NB4 (cell line): ENCODE measurements around the gene ILF3.

Experiments used
- DNase-seq: peaks from one replicate; pipeline ENCODE4 v3.0.0; 2010; ENCODE audit warnings: low read depth
- H3K4me3 ChIP-seq: one replicate; pipeline ENCODE4 v1.5.1; 2011; ENCODE audit warnings: mild to moderate bottlenecking, low read depth, low read length, moderate library complexity
- CTCF ChIP-seq: IDR thresholded peaks from one replicate; pipeline ENCODE4 v1.5.1; 2012; ENCODE audit warnings: low read depth, low read length
- MYC ChIP-seq: IDR thresholded peaks from 2 replicates; pipeline ENCODE4 v1.6.1; 2011; ENCODE audit warnings: low read depth, low read length
- POLR2A ChIP-seq: IDR thresholded peaks from 2 replicates; pipeline ENCODE4 v1.6.1; 2011; ENCODE audit warnings: mild to moderate bottlenecking; ENCODE audit not compliant: insufficient read length; ENCODE audit errors: extremely low read depth
- TF ChIP-seq, protein P1 (sequence below): IDR thresholded peaks from 2 replicates; pipeline ENCODE4 v1.6.1; 2011; ENCODE audit warnings: low read depth, low read length

Gene ILF3

GRCh38 chr19:10680545-10681135 is 26.5 kb downstream of the ILF3 start:
- TF ChIP-seq CTCF (no peak), POLR2A (no peak), MYC (no peak)
- TF ChIP-seq, protein P1, sequence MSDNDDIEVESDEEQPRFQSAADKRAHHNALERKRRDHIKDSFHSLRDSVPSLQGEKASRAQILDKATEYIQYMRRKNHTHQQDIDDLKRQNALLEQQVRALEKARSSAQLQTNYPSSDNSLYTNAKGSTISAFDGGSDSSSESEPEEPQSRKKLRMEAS = no peak
- DNase-seq = no peak
- no peak overlapping the region for H3K4me3 ChIP-seq

DNA sequence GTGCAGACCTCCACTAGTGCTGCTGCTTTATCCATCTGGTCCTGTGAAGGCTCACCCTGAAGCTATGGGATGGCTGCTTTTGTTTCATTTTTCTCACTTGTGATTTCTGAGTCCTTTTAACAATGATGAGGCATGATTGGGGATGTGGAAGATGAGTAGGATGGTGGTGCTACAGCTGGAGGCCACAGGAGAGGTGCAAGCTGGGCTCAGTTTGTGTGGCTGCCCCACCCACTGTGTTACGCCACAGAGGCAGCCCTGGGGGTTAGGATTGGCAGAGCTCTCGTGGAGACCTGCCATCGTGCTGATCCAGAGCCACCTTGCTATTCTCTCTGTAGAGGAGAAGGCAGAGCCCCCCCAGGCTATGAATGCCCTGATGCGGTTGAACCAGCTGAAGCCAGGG is 27.5 kb downstream of the ILF3 start:
- peak; percentile 49 for DNase-seq
- TF ChIP-seq POLR2A = peak; percentile 1
- TF ChIP-seq CTCF = no peak
- no peak overlapping the region for H3K4me3 ChIP-seq

- no peak for DNase-seq
- no peak for TF ChIP-seq CTCF
- no peak for TF ChIP-seq MYC
- TF ChIP-seq, protein P1 = no peak; the same call in 1 of the 2 replicates
Measured at GRCh38 chr19:10682397-10683063, 28.4 kb downstream of the ILF3 start.

DNA sequence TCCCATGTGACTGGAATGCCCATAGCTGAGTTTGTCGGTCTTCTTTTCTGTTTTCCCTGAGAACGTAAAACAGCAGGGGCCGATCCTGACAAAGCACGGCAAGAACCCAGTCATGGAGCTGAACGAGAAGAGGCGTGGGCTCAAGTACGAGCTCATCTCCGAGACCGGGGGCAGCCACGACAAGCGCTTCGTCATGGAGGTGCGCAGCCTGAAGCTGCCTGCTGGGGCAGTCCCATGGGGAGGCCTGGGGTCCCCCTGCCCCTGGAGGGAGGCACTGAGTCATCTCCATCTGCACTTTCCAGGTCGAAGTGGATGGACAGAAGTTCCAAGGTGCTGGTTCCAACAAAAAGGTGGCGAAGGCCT is 28.9 kb downstream of the ILF3 start:
- H3K4me3 ChIP-seq = no peak overlapping the region
- DNase-seq = no peak
- no peak for TF ChIP-seq MYC
- TF ChIP-seq, protein P1 = no peak
- no peak for TF ChIP-seq CTCF
- no peak for TF ChIP-seq POLR2A

More at GRCh38 chr19:10682397-10683063, 28.4 kb downstream of the ILF3 start:
- no peak overlapping the region for H3K4me3 ChIP-seq

GRCh38 chr19:10683582-10683981 is 29.4 kb downstream of the ILF3 start:
- TF ChIP-seq CTCF = no peak
- TF ChIP-seq MYC = no peak
- TF ChIP-seq, protein P1 = no peak
- TF ChIP-seq POLR2A = no peak

GRCh38 chr19:10685210-10685609 is 31.1 kb downstream of the ILF3 start:
- H3K4me3 ChIP-seq = no peak overlapping the region
- DNase-seq = no peak
- TF ChIP-seq, protein P1 = no peak
- TF ChIP-seq POLR2A = peak; percentile 1

More at GRCh38 chr19:10683582-10683981, 29.4 kb downstream of the ILF3 start:
- H3K4me3 ChIP-seq = no peak overlapping the region
- DNase-seq = no peak
